ENCODE data around the gene DYNC1H1. TPM values are rescaled to one million over a fixed set of nuclear protein-coding genes. Genes with fewer than 3 reads are reported as not detected.
"Not testable (repeated sequence)": the region's sequence is repeated elsewhere in the genome, so short reads cannot be mapped to it uniquely, and the experiment has no call there.

DYNC1H1 gene
- total RNA-seq, 4 donors from 2014 or later = 608 to 897 (median 728) TPM

DNA sequence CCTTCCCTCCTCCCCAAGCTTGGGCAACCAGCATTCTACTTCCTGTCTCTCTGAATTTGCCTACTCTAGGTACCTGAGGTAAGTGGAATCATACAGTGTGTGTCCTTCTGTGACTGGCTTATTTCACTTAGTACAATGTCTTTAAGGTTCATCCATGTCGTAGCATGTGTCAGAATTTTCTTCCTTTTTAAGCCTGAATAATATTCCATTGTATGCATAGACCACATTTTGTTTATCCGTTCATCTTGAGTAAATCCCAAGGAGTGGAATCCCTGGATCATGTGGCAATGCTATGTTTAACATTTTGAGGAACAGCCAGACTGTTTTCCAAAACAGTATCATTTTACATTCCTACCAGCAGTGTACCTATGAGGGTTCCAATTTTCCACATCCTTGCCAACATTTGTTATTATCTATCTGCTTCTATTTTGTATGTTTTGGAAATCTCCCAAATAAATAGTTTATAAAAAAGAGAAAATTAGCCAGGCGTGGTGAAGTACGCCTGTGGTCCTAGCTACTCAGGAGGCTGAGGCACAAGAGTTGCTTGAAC, 110.1 kb downstream of the DYNC1H1 start:
- Histone ChIP-seq H3K4me1 (peaks cover 0 to 10% (median 9%) of the 10 kb centered on the region in 4 donors), H3K36me3 (peaks cover 6 to 20% (median 18%) of the 10 kb centered on the region in 4 donors), H3K27ac (replicated peaks in 1 of 4) (no peak overlapping the region), H3K27me3 (no peaks in the 10 kb centered on the region), H3K9me3 (no peaks in the 10 kb centered on the region), H3K4me3 (no peak overlapping the region)
- intact Hi-C loops (cut with DNase I) = no loop called here
- no peak for DNase-seq (ENCODE audit: extremely low spot score)
- WGBS = 73% methylated on average over 4 of the region's 4 CpGs
- TF ChIP-seq EP300 (IDR thresholded peaks at IDR 0.05) = no peak
- no peak for TF ChIP-seq POLR2A (IDR thresholded peaks at IDR 0.05; ENCODE audit: low read depth)
- TF ChIP-seq POLR2AphosphoS5 (IDR thresholded peaks at IDR 0.05) = no peak
- TF ChIP-seq, protein P1, sequence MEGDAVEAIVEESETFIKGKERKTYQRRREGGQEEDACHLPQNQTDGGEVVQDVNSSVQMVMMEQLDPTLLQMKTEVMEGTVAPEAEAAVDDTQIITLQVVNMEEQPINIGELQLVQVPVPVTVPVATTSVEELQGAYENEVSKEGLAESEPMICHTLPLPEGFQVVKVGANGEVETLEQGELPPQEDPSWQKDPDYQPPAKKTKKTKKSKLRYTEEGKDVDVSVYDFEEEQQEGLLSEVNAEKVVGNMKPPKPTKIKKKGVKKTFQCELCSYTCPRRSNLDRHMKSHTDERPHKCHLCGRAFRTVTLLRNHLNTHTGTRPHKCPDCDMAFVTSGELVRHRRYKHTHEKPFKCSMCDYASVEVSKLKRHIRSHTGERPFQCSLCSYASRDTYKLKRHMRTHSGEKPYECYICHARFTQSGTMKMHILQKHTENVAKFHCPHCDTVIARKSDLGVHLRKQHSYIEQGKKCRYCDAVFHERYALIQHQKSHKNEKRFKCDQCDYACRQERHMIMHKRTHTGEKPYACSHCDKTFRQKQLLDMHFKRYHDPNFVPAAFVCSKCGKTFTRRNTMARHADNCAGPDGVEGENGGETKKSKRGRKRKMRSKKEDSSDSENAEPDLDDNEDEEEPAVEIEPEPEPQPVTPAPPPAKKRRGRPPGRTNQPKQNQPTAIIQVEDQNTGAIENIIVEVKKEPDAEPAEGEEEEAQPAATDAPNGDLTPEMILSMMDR (IDR thresholded peaks at IDR 0.05) = no peak

DNA sequence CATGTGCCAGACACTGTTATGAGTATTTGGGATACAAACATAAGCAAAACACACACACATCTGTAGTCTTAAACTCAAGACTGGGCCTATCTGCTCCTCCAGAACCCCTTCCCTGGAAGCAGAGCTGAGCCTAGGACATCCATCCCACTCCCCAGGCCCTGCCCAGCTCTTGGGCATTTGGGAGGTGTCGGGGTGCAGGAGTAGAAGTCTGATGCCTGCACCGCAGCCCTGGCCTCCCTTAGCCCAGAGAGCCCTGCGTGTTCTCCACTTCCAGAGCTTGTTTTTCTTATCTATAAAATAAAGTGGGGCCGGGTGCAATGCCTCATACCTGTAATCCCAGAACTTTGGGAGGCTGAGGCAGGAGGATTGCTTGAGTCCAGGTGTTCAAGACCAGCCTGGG, 110.8 kb downstream of the DYNC1H1 start:
- Histone ChIP-seq H3K4me1 (peaks cover 0 to 10% (median 9%) of the 10 kb centered on the region in 4 donors), H3K27me3 (no peaks in the 10 kb centered on the region), H3K27ac (replicated peaks in 1 of 4) (no peak overlapping the region), H3K9me3 (no peaks in the 10 kb centered on the region), H3K4me3 (no peak overlapping the region), H3K36me3 (peaks cover 13 to 27% (median 24%) of the 10 kb centered on the region in 4 donors)
- intact Hi-C loops (cut with DNase I) = no loop called here
- WGBS = 91% methylated on average over 4 of the region's 4 CpGs
- DNase-seq (ENCODE audit: extremely low spot score) = no peak
- TF ChIP-seq POLR2AphosphoS5 (IDR thresholded peaks at IDR 0.05) (no peak), POLR2A (IDR thresholded peaks at IDR 0.05; ENCODE audit: low read depth) (no peak), EP300 (IDR thresholded peaks at IDR 0.05) (no peak)
- TF ChIP-seq, protein P1 (IDR thresholded peaks at IDR 0.05) = no peak

DNA sequence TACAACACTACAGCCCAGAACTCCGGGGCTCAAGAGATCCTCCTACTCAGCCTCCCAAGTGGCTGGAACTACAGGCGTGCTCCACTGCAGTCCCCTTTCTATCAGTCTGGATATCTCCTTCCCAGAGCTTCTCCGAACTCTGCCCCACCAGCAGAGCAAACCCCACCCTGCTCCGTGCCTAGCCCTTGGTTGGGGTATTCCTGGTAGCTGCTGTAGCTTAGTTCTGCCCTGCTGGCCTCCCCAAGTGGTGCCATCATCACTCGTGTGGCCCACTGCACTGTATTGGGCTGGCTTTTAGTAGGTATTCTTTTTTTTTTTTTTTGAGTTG, 113.0 kb downstream of the DYNC1H1 start:
- peaks cover 35 to 49% (median 46%) of the 10 kb centered on the region in 4 donors for H3K36me3 ChIP-seq
- H3K9me3 ChIP-seq = no peaks in the 10 kb centered on the region
- H3K4me1 ChIP-seq = peaks cover 1 to 14% (median 10%) of the 10 kb centered on the region in 4 donors
- H3K4me3 ChIP-seq = no peak overlapping the region
- H3K27ac ChIP-seq (replicated peaks in 1 of 4) = no peak overlapping the region
- DNase-seq (ENCODE audit: extremely low spot score) = no peak
- no peaks in the 10 kb centered on the region for H3K27me3 ChIP-seq
- TF ChIP-seq, protein P1 (IDR thresholded peaks at IDR 0.05) = no peak
- TF ChIP-seq POLR2A (IDR thresholded peaks at IDR 0.05; ENCODE audit: low read depth) = no peak
- no peak for TF ChIP-seq POLR2AphosphoS5 (IDR thresholded peaks at IDR 0.05)
- no peak for TF ChIP-seq EP300 (IDR thresholded peaks at IDR 0.05)
- intact Hi-C loops (cut with DNase I) = no loop called here
- WGBS = 84% methylated on average over 4 of the region's 5 CpGs

DNA sequence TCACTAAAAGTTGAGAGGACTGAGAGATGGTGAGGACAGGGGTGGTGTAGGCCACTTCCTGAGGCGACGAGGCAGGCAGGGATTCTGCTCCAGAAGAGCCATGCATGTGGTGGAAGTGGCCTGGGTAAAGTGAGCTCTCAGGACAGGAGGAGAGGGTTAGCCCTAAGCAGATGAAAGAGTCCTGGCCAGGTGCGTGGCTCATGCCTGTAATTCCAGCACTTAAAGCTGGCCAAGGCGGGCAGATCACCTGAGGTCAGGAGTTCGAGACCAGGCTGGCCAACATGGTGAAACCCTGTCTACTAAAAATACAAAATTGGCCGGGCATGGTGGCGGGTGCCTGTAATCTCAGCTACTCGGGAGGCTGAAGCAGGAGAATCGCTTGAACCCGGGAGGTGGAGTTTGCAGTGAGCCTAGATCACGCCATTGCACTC, 114.0 kb downstream of the DYNC1H1 start:
- DNase-seq (ENCODE audit: extremely low spot score); H3K27me3 ChIP-seq; H3K4me3 ChIP-seq; intact Hi-C loops (cut with DNase I); H3K27ac ChIP-seq (replicated peaks in 1 of 4); H3K9me3 ChIP-seq: not testable (repeated sequence)
- Histone ChIP-seq H3K4me1 (peaks cover 11 to 24% (median 20%) of the 10 kb centered on the region in 4 donors), H3K36me3 (peaks cover 45 to 59% (median 57%) of the 10 kb centered on the region in 4 donors)
- whole genome bisulfite sequencing = 93% methylated on average over 11 of the region's 11 CpGs

DNA sequence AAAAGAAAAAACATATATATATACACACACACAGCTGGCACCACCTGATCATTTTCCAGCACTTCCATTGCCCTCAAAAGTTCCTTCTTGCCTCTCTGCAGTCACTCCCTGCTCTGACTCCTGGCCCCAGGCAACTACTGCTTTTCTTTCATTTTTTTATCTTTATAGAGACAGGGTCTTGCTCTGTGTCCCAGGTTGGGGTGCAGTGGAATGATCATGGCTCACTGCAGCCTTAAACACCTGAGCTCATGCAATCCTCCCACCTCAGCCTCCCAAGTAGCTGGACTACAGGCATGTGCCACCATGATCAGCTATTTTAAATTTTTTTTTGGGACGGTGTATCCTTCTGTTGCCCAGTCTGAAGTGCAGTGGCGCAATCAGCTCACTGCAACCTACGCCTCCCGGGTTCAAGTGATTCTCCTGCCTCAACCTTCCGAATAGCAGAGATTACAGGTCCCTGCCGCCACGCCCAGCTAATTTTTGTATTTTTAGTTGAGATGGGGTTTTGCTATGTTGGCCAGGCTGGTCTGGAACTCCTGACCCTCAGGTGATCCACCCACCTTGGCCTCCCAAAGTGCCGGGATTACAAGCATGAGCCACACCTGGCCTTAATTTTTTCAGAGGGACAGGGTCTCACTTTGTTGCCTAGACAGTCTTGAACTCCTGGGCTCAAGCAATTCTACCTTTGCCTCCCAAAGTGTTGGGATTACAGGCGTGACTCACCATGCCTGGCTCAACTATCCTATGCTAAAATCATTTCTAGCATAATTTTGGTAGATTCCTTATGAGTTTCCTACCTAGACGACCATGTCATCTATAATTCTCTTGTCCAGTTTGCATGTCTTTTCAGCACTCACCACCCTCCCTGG, 114.7 kb downstream of the DYNC1H1 start:
- intact Hi-C loops (cut with DNase I) = no loop called here
- Histone ChIP-seq H3K27me3 (no peaks in the 10 kb centered on the region), H3K9me3 (no peaks in the 10 kb centered on the region), H3K27ac (replicated peaks in 1 of 4) (no peak overlapping the region), H3K4me3 (no peak overlapping the region), H3K4me1 (peaks cover 17 to 31% (median 27%) of the 10 kb centered on the region in 4 donors), H3K36me3 (peaks cover 52 to 66% (median 63%) of the 10 kb centered on the region in 4 donors)
- 91% methylated on average over 9 of the region's 10 CpGs for WGBS
- TF ChIP-seq EP300 (IDR thresholded peaks at IDR 0.05) (no peak), POLR2A (IDR thresholded peaks at IDR 0.05; ENCODE audit: low read depth) (no peak), POLR2AphosphoS5 (IDR thresholded peaks at IDR 0.05) (no peak)
- TF ChIP-seq, protein P1 (IDR thresholded peaks at IDR 0.05) = no peak
- no peak for DNase-seq (ENCODE audit: extremely low spot score)

Measured in esophagus muscularis mucosa (tissue), 4 donors.